Progenitor cell of endocrine pancreas (in vitro differentiated cells): ENCODE data around the gene MRI1. TPM values are rescaled to one million over a fixed set of nuclear protein-coding genes. Genes with fewer than 3 reads are reported as not detected.

Source experiments
- DNase-seq: peaks from one replicate; pipeline ENCODE4 v3.0.0; 2021; ENCODE audit warnings: low spot score; ENCODE audit not compliant: unreplicated experiment
- H3K27ac Mint-ChIP-seq: 2 replicates; pipeline ENCODE4 v1.8.0; 2021; ENCODE audit warnings: mild to moderate bottlenecking, moderate library complexity, mixed read lengths
- H3K27me3 Mint-ChIP-seq: 2 replicates; pipeline ENCODE4 v1.8.0; 2021; ENCODE audit warnings: mixed read lengths
- H3K36me3 Mint-ChIP-seq: 2 replicates; pipeline ENCODE4 v1.8.0; 2022; ENCODE audit warnings: mixed read lengths; ENCODE audit not compliant: insufficient read depth
- H3K4me1 Mint-ChIP-seq: 2 replicates; pipeline ENCODE4 v1.8.0; 2021; ENCODE audit warnings: low read depth, mixed read lengths
- H3K4me3 Mint-ChIP-seq: 2 replicates; pipeline ENCODE4 v1.8.0; 2021; ENCODE audit warnings: low read depth, mild to moderate bottlenecking, moderate library complexity, mixed read lengths
- H3K9me3 Mint-ChIP-seq: 2 replicates; pipeline ENCODE4 v1.8.0; 2021; ENCODE audit warnings: low read depth, mixed read lengths
- long read RNA-seq: library from polyadenylated mRNA; unstranded; transcript quantifications from one replicate; pipeline ENCODE4 v2.0.0, GENCODE V29; 2020
- total RNA-seq: library from RNA; stranded (reverse); gene quantifications from 2 replicates; pipeline ENCODE4 v1.2.1, GENCODE V29; 2021
- TF ChIP-seq, protein P1 (sequence below): fragments of 200-600 bp; sonication (generic); IDR thresholded peaks from one replicate; pipeline ENCODE4 v1.5.0; 2021; ENCODE audit warnings: antibody characterized with exemption, mild to moderate bottlenecking; ENCODE audit not compliant: unreplicated experiment

Gene MRI1
- 20.3 and 23.0 TPM in 2 replicates for total RNA-seq
- long read RNA-seq = 0 reads

DNA sequence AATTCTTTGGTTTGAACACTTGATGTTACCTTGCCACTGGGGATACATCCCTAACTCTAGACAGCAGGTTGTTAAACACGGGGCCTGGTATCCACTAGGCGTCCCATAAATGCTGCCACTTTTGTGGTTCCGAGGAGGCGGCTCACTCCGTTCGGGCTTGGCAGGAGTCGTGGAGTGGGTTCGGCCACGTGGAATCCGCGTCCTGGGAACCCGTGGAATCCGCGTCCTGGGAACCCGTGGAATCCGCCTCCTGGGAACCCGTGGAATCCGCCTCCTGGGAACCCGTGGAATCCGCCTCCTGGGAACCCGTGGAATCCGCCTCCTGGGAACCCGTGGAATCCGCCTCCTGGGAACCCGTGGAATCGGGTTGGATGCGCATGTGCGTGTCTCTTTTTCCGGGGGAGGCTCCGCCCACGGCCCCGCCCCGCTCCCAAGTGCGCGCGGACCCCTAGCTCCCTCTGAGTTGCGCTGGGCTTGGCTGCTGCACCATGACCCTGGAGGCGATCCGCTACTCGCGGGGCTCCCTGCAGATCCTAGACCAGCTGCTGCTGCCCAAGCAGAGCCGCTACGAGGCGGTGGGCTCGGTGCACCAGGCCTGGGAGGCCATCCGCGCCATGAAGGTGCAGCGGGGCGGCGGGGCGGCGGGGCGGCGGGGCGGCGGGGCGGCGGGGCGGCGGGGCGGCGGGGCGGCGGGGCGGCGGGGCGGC is at the start of gene MRI1:
MRI1 (plus strand) TSS at position 422 of the 707 bp plus-strand sequence; CDS start at position 489, 67 bp downstream.
- TF ChIP-seq, protein P1, sequence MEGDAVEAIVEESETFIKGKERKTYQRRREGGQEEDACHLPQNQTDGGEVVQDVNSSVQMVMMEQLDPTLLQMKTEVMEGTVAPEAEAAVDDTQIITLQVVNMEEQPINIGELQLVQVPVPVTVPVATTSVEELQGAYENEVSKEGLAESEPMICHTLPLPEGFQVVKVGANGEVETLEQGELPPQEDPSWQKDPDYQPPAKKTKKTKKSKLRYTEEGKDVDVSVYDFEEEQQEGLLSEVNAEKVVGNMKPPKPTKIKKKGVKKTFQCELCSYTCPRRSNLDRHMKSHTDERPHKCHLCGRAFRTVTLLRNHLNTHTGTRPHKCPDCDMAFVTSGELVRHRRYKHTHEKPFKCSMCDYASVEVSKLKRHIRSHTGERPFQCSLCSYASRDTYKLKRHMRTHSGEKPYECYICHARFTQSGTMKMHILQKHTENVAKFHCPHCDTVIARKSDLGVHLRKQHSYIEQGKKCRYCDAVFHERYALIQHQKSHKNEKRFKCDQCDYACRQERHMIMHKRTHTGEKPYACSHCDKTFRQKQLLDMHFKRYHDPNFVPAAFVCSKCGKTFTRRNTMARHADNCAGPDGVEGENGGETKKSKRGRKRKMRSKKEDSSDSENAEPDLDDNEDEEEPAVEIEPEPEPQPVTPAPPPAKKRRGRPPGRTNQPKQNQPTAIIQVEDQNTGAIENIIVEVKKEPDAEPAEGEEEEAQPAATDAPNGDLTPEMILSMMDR = no peak
- Mint-ChIP-seq H3K4me1 (peaks cover 6% of the 10 kb centered on the region), H3K9me3 (no peaks in the 10 kb centered on the region), H3K36me3 (peaks cover 7% of the 10 kb centered on the region), H3K27ac (no peak within 1 kb of the TSS), H3K27me3 (no peaks in the 10 kb centered on the region), H3K4me3 (peak within 1 kb of the TSS; percentile 77)
- DNase-seq = peak; percentile 39

DNA sequence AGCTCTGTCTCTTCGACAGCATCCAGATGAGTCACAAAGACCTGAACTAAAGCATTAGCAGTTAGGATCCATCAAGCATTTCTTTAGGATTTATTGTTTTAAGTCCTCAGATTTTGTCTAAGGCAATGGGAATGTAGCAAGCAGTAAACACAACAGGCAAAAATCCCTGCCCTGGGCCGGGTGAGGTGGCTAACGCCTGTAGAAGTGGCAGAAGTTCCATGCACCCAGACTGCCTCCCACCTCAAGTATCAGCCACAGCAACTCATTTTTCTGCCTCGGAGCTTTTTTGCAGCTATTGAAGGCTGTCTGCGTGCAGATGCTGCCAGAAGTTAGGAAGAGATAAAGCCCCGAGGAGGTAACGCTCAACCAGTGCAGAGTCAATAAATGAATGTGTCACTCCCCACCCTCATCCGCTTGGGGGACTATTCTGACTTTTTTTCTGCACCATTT is 47.1 kb upstream of the MRI1 start:
- Mint-ChIP-seq H3K27ac (peak overlapping the region; percentile 27), H3K27me3 (peaks cover 7% of the 10 kb centered on the region), H3K4me3 (no peak overlapping the region), H3K36me3 (no peaks in the 10 kb centered on the region), H3K9me3 (peaks cover 3% of the 10 kb centered on the region), H3K4me1 (peaks cover 4% of the 10 kb centered on the region)
- TF ChIP-seq, protein P1 = no peak
- no peak for DNase-seq

DNA sequence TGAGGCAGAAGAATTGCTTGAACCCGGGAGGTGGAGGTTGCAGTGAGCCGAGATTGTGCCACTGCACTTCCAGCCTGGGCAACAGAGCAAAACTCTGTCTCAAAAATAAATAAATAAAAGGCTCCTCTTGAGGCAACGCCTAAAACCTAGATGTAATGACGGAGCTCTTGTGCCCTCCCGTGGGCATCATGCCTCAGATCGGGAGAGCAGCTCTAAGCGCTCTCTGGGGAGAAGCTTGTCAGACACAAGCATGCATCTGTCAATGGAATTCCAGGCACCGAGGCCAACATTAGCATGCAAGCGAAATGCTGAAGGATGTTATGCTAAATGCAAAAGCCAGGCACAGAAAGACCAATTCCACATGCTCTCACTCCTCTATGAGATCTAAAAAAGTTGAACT is 45.6 kb upstream of the MRI1 start:
- Mint-ChIP-seq H3K4me3 (no peak overlapping the region), H3K9me3 (peaks cover 3% of the 10 kb centered on the region), H3K4me1 (peaks cover 4% of the 10 kb centered on the region), H3K27ac (peak overlapping the region; percentile 62), H3K36me3 (no peaks in the 10 kb centered on the region), H3K27me3 (peaks cover 7% of the 10 kb centered on the region)
- DNase-seq = no peak
- TF ChIP-seq, protein P1 = peak; percentile 27

DNA sequence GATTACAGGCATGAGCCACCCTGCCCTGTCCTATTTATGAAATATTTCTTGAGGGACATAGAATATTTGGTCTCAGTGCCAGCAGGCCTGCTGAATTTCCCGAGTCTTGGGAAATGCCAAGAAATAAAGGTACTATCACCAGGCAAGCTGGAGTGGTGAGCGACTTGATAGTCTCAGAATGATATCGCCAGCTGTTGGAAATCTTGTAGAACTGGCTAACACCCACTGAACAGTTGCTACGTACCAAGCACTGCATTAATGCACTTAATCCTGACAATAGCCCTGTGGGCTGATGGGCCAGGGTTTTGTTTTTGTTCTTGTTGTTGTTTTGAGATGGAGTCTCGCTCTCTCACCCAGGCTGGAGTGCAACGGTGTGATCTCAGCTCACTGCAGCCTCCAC is 42.2 kb upstream of the MRI1 start:
- TF ChIP-seq, protein P1 = no peak
- no peak overlapping the region for H3K4me3 Mint-ChIP-seq
- no peaks in the 10 kb centered on the region for H3K9me3 Mint-ChIP-seq
- H3K36me3 Mint-ChIP-seq = no peaks in the 10 kb centered on the region
- DNase-seq = no peak
- H3K4me1 Mint-ChIP-seq = peaks cover 4% of the 10 kb centered on the region
- H3K27me3 Mint-ChIP-seq = peaks cover 9% of the 10 kb centered on the region
- no peak overlapping the region for H3K27ac Mint-ChIP-seq

DNA sequence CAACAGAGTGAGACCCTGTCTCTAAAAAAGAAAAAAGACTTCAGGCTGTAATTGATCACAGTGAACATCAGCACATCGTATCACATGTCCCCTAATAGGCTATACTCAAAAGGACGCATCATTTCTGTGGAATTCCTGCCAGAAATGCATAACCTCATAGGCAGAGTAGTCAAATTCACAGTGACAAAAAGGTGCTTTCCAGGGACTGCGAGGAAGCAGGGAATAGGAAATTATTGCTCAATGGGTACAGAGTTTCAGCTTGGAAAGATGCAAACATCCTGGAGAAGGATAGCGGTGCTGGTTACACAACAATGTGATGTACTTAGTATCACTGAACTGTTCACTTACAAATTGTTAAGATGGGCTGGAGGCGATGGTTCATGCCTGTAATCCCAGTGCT is 41.1 kb upstream of the MRI1 start:
- no peaks in the 10 kb centered on the region for H3K36me3 Mint-ChIP-seq
- H3K27me3 Mint-ChIP-seq = peaks cover 6% of the 10 kb centered on the region
- H3K4me3 Mint-ChIP-seq = no peak overlapping the region
- H3K4me1 Mint-ChIP-seq = no peaks in the 10 kb centered on the region
- no peak overlapping the region for H3K27ac Mint-ChIP-seq
- TF ChIP-seq, protein P1 = no peak
- no peaks in the 10 kb centered on the region for H3K9me3 Mint-ChIP-seq
- no peak for DNase-seq
